ENCODE results near the gene LZTS2.

LZTS2 gene

DNA sequence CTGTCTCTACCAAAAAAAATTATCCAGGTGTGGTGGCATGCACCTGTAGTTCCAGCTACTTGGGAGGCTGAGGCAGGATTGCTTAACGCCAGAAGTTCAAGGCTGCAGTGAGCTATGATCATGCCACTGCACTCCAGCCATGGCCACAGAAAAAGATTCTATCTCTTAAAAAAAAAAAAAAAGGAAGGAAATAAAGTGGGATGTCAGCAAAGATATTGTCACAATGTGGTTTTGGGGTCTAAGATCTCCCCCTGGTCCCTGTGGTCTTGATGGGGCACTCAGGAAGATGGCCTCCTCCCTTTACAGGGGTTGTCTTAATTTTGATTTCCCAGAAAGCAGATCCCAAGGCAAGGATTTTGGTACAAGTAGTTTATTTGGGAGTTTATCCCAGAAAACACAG is 54.7 kb downstream of the LZTS2 start:
- no peaks in the 10 kb centered on the region for H3K9me3 Mint-ChIP-seq (ENCODE audit: low read depth)

DNA sequence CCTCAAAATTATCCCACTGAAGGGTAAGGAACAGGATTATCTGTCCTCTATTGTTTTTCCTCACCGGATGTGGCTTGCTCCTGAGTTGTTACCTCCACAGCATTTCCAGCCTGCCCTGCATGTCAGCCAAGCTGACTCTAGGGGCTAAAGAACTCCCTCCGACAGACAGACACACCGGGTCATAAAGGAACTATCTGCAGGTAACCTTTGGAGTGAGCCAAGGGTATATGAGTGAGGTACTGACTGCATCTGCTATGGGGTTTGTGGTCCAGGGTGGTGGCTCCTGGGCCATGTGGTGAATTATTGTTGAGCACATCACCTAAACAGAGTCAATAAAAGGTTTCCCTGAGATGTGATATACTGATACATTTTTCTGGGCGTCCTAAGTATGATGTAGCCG is 55.3 kb downstream of the LZTS2 start:
- H3K36me3 Mint-ChIP-seq = no peaks in the 10 kb centered on the region
- H3K4me1 Mint-ChIP-seq (ENCODE audit: low read depth) = peaks cover 2% of the 10 kb centered on the region
- H3K27ac Mint-ChIP-seq = no peak overlapping the region
- peaks cover 6% of the 10 kb centered on the region for H3K27me3 Mint-ChIP-seq
- H3K9me3 Mint-ChIP-seq (ENCODE audit: low read depth) = no peaks in the 10 kb centered on the region
- no peak overlapping the region for H3K4me3 Mint-ChIP-seq

More for the DNA sequence above, 54.7 kb downstream of the LZTS2 start:
- no peak overlapping the region for H3K27ac Mint-ChIP-seq
- peaks cover 6% of the 10 kb centered on the region for H3K27me3 Mint-ChIP-seq
- H3K4me1 Mint-ChIP-seq (ENCODE audit: low read depth) = peaks cover 5% of the 10 kb centered on the region
- H3K36me3 Mint-ChIP-seq = no peaks in the 10 kb centered on the region
- no peak overlapping the region for H3K4me3 Mint-ChIP-seq

DNA sequence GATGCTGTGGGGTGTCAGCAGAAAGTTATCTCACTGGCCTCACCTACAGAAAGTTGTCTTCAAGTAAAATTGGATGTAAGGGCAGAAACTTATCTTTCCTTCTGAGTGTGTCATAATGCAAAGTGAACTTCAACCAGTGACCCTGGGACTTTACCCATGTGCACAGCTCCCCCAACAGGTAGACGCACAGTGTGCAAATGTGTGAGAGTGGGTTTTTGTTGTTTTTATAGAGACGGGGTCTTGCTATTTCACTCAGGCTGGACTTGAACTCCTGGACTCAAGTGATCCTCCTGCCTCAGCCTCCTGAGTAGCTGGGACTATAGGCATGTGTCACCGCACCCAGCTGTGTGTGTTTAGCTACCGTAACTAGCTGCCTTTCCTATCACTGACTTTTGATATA is 55.8 kb downstream of the LZTS2 start:
- Mint-ChIP-seq H3K27ac (no peak overlapping the region), H3K4me1 (ENCODE audit: low read depth) (peaks cover 2% of the 10 kb centered on the region), H3K4me3 (no peak overlapping the region), H3K36me3 (no peaks in the 10 kb centered on the region), H3K9me3 (ENCODE audit: low read depth) (no peaks in the 10 kb centered on the region), H3K27me3 (peaks cover 6% of the 10 kb centered on the region)

DNA sequence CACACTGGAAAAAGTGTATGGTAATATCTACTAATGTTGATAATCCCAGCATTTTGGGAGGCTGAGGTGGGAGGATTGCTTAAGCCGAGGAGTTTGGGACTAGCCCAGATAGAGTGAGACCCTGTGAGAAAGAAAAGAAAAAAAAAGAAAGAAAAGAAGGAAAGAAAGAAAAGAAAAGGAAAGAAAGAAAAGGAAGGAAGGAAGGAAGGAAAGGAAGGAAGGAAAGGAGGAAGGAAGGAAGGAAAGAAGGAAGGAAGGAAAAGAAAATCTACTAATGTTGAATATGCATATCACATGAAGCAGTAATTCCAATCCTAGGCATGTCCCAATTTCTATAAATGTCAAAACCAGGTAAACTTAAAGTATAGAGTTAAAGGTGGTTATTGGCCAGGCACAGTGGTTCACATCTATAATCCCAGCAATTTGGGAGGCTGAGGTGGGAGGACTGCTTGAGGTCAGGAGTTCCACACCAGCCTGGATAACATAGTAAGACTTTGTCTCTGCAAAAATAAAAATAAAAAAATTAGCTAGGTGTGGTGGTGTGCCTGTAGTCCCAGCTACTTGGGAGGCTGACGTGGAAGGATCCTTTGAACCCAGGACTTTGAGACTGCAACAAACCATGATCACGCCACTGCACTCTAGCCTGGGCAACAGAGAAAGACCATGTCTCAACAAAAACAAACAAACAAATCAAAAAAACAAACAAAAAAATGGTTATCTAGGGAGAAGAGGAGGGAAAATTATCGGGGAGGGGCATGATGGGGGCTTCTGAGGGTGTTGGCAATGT is 57.0 kb downstream of the LZTS2 start:
- Mint-ChIP-seq H3K27ac (no peak overlapping the region), H3K36me3 (no peaks in the 10 kb centered on the region), H3K9me3 (ENCODE audit: low read depth) (no peaks in the 10 kb centered on the region), H3K4me1 (ENCODE audit: low read depth) (peaks cover 1% of the 10 kb centered on the region), H3K4me3 (no peak overlapping the region), H3K27me3 (peaks cover 1% of the 10 kb centered on the region)
